Adrenal gland (tissue), 5 donors: Measurements from ENCODE around the gene TMEM62.

ENCODE experiments used
- POLR2A ChIP-seq, 2 donors: fragments of 450-650 bp; IDR thresholded peaks; one replicate each; pipeline ENCODE4 v1.6.1; 2017; ENCODE audit warnings: antibody characterized with exemption in 2 of 2, mild to moderate bottlenecking in 2 of 2, moderate library complexity in 1 of 2
- TF ChIP-seq, protein P1 (sequence below), 6 experiments: fragments of 450-650 bp in 4 of 6; fragments of 200-600 bp in 2 of 6; sonication (generic) in 1 of 6; IDR thresholded peaks; 1 replicate in 5 of 6; 2 replicates in 1 of 6; pipeline versions ENCODE4 v1.5.1 to v1.8.0; 2016 to 2021; ENCODE audit warnings: antibody characterized with exemption in 6 of 6, mild to moderate bottlenecking in 2 of 6, moderate library complexity in 1 of 6
- donor health status: DM: no; HTN: no; CAD: no.

DNA sequence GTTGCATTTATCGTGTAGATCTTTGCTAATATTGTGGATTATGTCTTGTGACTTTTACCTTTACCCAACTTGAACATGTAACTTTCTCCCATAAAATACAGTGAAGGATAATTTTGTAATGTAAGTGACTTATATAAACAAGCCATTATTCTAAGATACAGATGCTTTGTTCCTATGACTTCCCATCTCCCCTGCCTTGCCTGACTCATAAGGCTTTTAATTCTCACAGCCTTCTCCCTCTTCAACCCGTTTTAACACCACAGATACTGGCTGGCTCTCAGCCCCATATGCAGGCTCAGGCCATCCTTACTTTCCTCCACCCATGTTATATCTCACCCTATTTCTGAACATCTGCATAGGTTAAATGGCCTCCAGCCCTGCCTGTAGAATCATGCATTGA lies 55.9 kb downstream of the TMEM62 start:
- TF ChIP-seq, protein P1, sequence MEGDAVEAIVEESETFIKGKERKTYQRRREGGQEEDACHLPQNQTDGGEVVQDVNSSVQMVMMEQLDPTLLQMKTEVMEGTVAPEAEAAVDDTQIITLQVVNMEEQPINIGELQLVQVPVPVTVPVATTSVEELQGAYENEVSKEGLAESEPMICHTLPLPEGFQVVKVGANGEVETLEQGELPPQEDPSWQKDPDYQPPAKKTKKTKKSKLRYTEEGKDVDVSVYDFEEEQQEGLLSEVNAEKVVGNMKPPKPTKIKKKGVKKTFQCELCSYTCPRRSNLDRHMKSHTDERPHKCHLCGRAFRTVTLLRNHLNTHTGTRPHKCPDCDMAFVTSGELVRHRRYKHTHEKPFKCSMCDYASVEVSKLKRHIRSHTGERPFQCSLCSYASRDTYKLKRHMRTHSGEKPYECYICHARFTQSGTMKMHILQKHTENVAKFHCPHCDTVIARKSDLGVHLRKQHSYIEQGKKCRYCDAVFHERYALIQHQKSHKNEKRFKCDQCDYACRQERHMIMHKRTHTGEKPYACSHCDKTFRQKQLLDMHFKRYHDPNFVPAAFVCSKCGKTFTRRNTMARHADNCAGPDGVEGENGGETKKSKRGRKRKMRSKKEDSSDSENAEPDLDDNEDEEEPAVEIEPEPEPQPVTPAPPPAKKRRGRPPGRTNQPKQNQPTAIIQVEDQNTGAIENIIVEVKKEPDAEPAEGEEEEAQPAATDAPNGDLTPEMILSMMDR (IDR thresholded peaks at IDR 0.05), result no peak
- TF ChIP-seq POLR2A (IDR thresholded peaks at IDR 0.05), result no peak
